Astrocyte (in vitro differentiated cells and primary cell): ENCODE results near the gene KSR2. TPM values are rescaled to one million over a fixed set of nuclear protein-coding genes. Genes with fewer than 3 reads are reported as not detected.

Experiments used
- DNase-seq: peaks from one replicate; pipeline ENCODE4 v3.0.0-alpha.2; 2010; ENCODE audit warnings: low read depth
- FAIRE-seq: peaks from 2 replicates; lab custom pipeline; 2011; peaks lifted over from hg19 to GRCh38; lab: Jason Lieb, UNC
- H2AFZ ChIP-seq: 2 replicates; pipeline ENCODE4 v1.6.0; 2012; ENCODE audit warnings: low read depth, low read length, inconsistent platforms
- H3K27ac ChIP-seq: 2 replicates; pipeline ENCODE4 v1.5.1; 2011; ENCODE audit warnings: low read depth, low read length, inconsistent platforms
- H3K27me3 ChIP-seq: 2 replicates; pipeline ENCODE4 v1.6.0; 2011; ENCODE audit warnings: low read length, inconsistent platforms; ENCODE audit not compliant: insufficient read depth
- H3K36me3 ChIP-seq: 2 replicates; pipeline ENCODE4 v1.5.1; 2011; ENCODE audit warnings: low read length, inconsistent platforms; ENCODE audit not compliant: insufficient read depth
- H3K4me1 ChIP-seq: 2 replicates; pipeline ENCODE4 v1.5.1; 2011; ENCODE audit warnings: low read length, inconsistent platforms; ENCODE audit not compliant: insufficient read depth
- H3K4me2 ChIP-seq: 2 replicates; pipeline ENCODE4 v1.6.0; 2012; ENCODE audit warnings: low read length, inconsistent platforms
- H3K4me3 ChIP-seq: 2 replicates; pipeline ENCODE4 v1.5.1; 2011; ENCODE audit warnings: low read depth, mild to moderate bottlenecking, low read length, inconsistent platforms; ENCODE audit not compliant: insufficient read depth
- H3K79me2 ChIP-seq: 2 replicates; pipeline ENCODE4 v1.6.0; 2012; ENCODE audit warnings: mild to moderate bottlenecking, low read length, inconsistent platforms; ENCODE audit not compliant: insufficient read depth
- H3K9ac ChIP-seq: 2 replicates; pipeline ENCODE4 v1.6.0; 2012; ENCODE audit warnings: mild to moderate bottlenecking, low read length, inconsistent platforms
- H3K9me3 ChIP-seq: 2 replicates; pipeline ENCODE4 v1.5.1; 2012; ENCODE audit warnings: low read depth, mild to moderate bottlenecking, low read length, inconsistent platforms; ENCODE audit not compliant: insufficient read depth
- H4K20me1 ChIP-seq: 2 replicates; pipeline ENCODE4 v1.6.0; 2012; ENCODE audit warnings: low read length, inconsistent platforms; ENCODE audit not compliant: insufficient read depth
- H3K27ac Mint-ChIP-seq: one replicate; pipeline ENCODE4 v1.8.0; 2021; ENCODE audit warnings: mild to moderate bottlenecking, mixed read lengths; ENCODE audit not compliant: unreplicated experiment
- H3K27me3 Mint-ChIP-seq: one replicate; pipeline ENCODE4 v1.8.0; 2021; ENCODE audit warnings: low read depth, mixed read lengths; ENCODE audit not compliant: unreplicated experiment
- H3K36me3 Mint-ChIP-seq: one replicate; pipeline ENCODE4 v1.8.0; 2021; ENCODE audit warnings: low read depth, mixed read lengths; ENCODE audit not compliant: unreplicated experiment
- H3K4me1 Mint-ChIP-seq: one replicate; pipeline ENCODE4 v1.8.0; 2021; ENCODE audit warnings: low read depth, mixed read lengths; ENCODE audit not compliant: unreplicated experiment
- H3K4me3 Mint-ChIP-seq: one replicate; pipeline ENCODE4 v1.8.0; 2021; ENCODE audit warnings: mild to moderate bottlenecking, moderate library complexity, mixed read lengths; ENCODE audit not compliant: unreplicated experiment
- H3K9me3 Mint-ChIP-seq: one replicate; pipeline ENCODE4 v1.8.0; 2021; ENCODE audit warnings: mild to moderate bottlenecking, mixed read lengths; ENCODE audit not compliant: unreplicated experiment
- EZH2 ChIP-seq: IDR thresholded peaks from 2 replicates; pipeline ENCODE4 v1.6.1; 2012; ENCODE audit warnings: mild to moderate bottlenecking, low read length, inconsistent platforms; ENCODE audit not compliant: insufficient read depth
- total RNA-seq: library from RNA; stranded (reverse); gene quantifications from 2 replicates; pipeline ENCODE4 v1.2.1, GENCODE V29; 2021
- TF ChIP-seq, protein P1 (sequence below): IDR thresholded peaks from 2 replicates; pipeline ENCODE4 v1.5.1; 2011; ENCODE audit warnings: low read depth, mild to moderate bottlenecking, inconsistent platforms, low read length, moderate library complexity; ENCODE audit not compliant: insufficient read depth

Gene KSR2
- total RNA-seq, 1 donor from 2014 or later = 0.98 TPM

- Histone ChIP-seq H3K9me3 (no peaks in the 10 kb centered on the region), H3K4me2 (no peak overlapping the region), H3K27me3 (no peaks in the 10 kb centered on the region), H3K36me3 (no peaks in the 10 kb centered on the region), H2AFZ (no peak overlapping the region), H3K4me3 (no peak overlapping the region), H3K9ac (no peak overlapping the region), H3K79me2 (no peaks in the 10 kb centered on the region), H3K4me1 (no peaks in the 10 kb centered on the region), H4K20me1 (no peaks in the 10 kb centered on the region), H3K27ac (no peak overlapping the region)
- H3K27me3 Mint-ChIP-seq = peaks cover 4% of the 10 kb centered on the region
- H3K36me3 Mint-ChIP-seq = no peaks in the 10 kb centered on the region
- H3K4me1 Mint-ChIP-seq = peaks cover 4% of the 10 kb centered on the region
- FAIRE-seq (no peak), DNase-seq (no peak)
- H3K9me3 Mint-ChIP-seq = peaks cover 3% of the 10 kb centered on the region
- H3K27ac Mint-ChIP-seq = no peak overlapping the region
- no peak overlapping the region for H3K4me3 Mint-ChIP-seq
- TF ChIP-seq, protein P1, sequence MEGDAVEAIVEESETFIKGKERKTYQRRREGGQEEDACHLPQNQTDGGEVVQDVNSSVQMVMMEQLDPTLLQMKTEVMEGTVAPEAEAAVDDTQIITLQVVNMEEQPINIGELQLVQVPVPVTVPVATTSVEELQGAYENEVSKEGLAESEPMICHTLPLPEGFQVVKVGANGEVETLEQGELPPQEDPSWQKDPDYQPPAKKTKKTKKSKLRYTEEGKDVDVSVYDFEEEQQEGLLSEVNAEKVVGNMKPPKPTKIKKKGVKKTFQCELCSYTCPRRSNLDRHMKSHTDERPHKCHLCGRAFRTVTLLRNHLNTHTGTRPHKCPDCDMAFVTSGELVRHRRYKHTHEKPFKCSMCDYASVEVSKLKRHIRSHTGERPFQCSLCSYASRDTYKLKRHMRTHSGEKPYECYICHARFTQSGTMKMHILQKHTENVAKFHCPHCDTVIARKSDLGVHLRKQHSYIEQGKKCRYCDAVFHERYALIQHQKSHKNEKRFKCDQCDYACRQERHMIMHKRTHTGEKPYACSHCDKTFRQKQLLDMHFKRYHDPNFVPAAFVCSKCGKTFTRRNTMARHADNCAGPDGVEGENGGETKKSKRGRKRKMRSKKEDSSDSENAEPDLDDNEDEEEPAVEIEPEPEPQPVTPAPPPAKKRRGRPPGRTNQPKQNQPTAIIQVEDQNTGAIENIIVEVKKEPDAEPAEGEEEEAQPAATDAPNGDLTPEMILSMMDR = no peak
- no peak for TF ChIP-seq EZH2
Measured at GRCh38 chr12:117501076-117501869, 467.5 kb downstream of the KSR2 start.

DNA sequence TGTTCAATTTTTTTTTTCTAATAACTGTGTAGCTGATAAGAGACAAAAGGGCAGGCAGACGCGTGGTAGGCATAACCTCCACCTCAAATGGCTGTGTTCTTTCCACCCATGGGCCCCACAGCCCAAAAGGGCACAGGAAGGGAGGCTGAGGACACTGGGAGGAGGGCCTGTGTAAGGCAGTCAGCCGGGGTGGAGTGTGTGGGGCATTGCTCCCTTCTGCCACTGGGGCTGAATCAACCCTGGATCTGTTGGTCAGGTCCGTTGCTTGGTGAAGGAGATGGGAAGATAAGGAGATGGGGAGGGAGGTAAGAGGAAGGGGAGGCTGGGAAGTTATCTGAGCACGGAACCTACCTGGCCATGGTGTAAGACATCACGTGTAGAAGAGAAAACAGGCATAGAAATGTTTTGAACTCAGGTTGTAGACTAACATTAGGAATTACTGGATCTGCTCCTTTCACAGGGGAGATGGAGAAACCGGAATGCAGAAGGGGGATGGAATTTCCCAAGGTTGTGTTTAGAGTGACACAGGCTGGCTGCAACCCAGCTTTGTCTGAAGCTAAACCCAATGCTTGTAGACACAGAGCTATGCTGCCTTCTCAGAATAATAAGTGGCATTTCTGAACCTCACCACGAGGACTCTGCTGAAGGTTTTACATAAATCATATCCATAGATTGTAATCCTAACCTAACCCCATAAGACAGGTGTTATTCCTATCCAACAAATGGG is 468.9 kb downstream of the KSR2 start:
- H3K4me1 ChIP-seq = no peaks in the 10 kb centered on the region
- H3K27ac ChIP-seq = no peak overlapping the region
- H3K79me2 ChIP-seq = no peaks in the 10 kb centered on the region
- Mint-ChIP-seq H3K4me1 (peaks cover 4% of the 10 kb centered on the region), H3K9me3 (peaks cover 3% of the 10 kb centered on the region), H3K36me3 (no peaks in the 10 kb centered on the region), H3K27ac (no peak overlapping the region), H3K4me3 (no peak overlapping the region), H3K27me3 (peaks cover 4% of the 10 kb centered on the region)
- no peak overlapping the region for H3K4me2 ChIP-seq
- H3K4me3 ChIP-seq = no peak overlapping the region
- no peak overlapping the region for H2AFZ ChIP-seq
- H3K9ac ChIP-seq = no peak overlapping the region
- FAIRE-seq (no peak), DNase-seq (no peak)
- H3K36me3 ChIP-seq = no peaks in the 10 kb centered on the region
- H3K27me3 ChIP-seq = no peaks in the 10 kb centered on the region
- H4K20me1 ChIP-seq = no peaks in the 10 kb centered on the region
- TF ChIP-seq, protein P1 = no peak
- TF ChIP-seq EZH2 = no peak
- no peaks in the 10 kb centered on the region for H3K9me3 ChIP-seq
